Natural killer cell (primary cell): ENCODE results near the gene TMEM117. TPM values are rescaled to one million over a fixed set of nuclear protein-coding genes. Genes with fewer than 3 reads are reported as not detected.

Experiments used
- ATAC-seq, 3 donors: fragments of 150-1000 bp in 2 of 3; fragments of 200-7000 bp in 1 of 3; cut with Tn5 transposase; 1 replicate in 1 of 3; 2 replicates in 2 of 3; pipeline ENCODE4 v1.10.0; 2021; ENCODE audit warnings: mild to moderate bottlenecking in 2 of 3, moderate library complexity in 2 of 3
- DNase-seq, 2 donors: peaks; one replicate each; pipeline versions ENCODE4 v3.0.0 to v3.0.0-alpha.2; 2013 to 2021; ENCODE audit warnings: mixed read lengths in 1 of 2
- H3K27ac ChIP-seq: one replicate; pipeline ENCODE4 v1.5.1; 2013; ENCODE audit warnings: mild to moderate bottlenecking, low read length
- H3K27me3 ChIP-seq: one replicate; pipeline ENCODE4 v1.6.1; 2013; ENCODE audit warnings: low read length; ENCODE audit not compliant: control insufficient read depth, insufficient read depth
- H3K36me3 ChIP-seq: one replicate; pipeline ENCODE4 v1.6.1; 2013; ENCODE audit warnings: low read length; ENCODE audit not compliant: control insufficient read depth, insufficient read depth
- H3K4me1 ChIP-seq: one replicate; pipeline ENCODE4 v1.6.1; 2013; ENCODE audit warnings: low read length; ENCODE audit not compliant: control insufficient read depth, insufficient read depth
- H3K4me3 ChIP-seq: one replicate; pipeline ENCODE4 v1.5.1; 2013; ENCODE audit warnings: low read length
- H3K9me3 ChIP-seq: one replicate; pipeline ENCODE4 v1.6.1; 2013; ENCODE audit warnings: low read length; ENCODE audit not compliant: control insufficient read depth, insufficient read depth
- H3K27ac Mint-ChIP-seq, 2 donors: one replicate each; pipeline ENCODE4 v1.8.0; 2022; ENCODE audit warnings: mild to moderate bottlenecking in 2 of 2, mixed read lengths in 2 of 2, moderate library complexity in 1 of 2
- H3K27me3 Mint-ChIP-seq, 2 donors: one replicate each; pipeline ENCODE4 v1.8.0; 2022; ENCODE audit warnings: low read depth in 2 of 2, mixed read lengths in 2 of 2
- H3K36me3 Mint-ChIP-seq: one replicate; pipeline ENCODE4 v1.8.0; 2022; ENCODE audit warnings: mixed read lengths
- H3K4me1 Mint-ChIP-seq, 2 donors: one replicate each; pipeline ENCODE4 v1.8.0; 2022; ENCODE audit warnings: mixed read lengths in 2 of 2
- H3K4me3 Mint-ChIP-seq: one replicate; pipeline ENCODE4 v1.8.0; 2022; ENCODE audit warnings: mild to moderate bottlenecking, moderate library complexity, mixed read lengths
- H3K9me3 Mint-ChIP-seq, 2 donors: one replicate each; pipeline ENCODE4 v1.8.0; 2022; ENCODE audit warnings: mixed read lengths in 2 of 2
- WGBS: methylation state at CpG from one replicate; pipeline ENCODE4 v1.1.7; 2013; ENCODE audit warnings: missing lambda C conversion rate; ENCODE audit not compliant: insufficient coverage; 5-methylcytosine and 5-hydroxymethylcytosine counted together
- intact Hi-C: fragments of 100-400 bp; cut with micrococcal nuclease; formaldehyde crosslinking; loops from one replicate; pipeline ENCODE4 v1.14.2; 2022
- total RNA-seq, 4 donors: library from RNA; stranded (reverse); fragments of 120-200 nt in 1 of 4; gene quantifications; one replicate each; pipeline versions ENCODE4 v1.2.3 to v1.2.4, GENCODE V29; 2013 to 2022
- TF ChIP-seq, protein P1 (sequence below): fragments of 200-600 bp; IDR thresholded peaks from one replicate; pipeline ENCODE4 v1.8.0; 2022; ENCODE audit warnings: antibody characterized with exemption

Gene TMEM117
- total RNA-seq, 3 donors from 2014 or later (not counting 1 experiment from before 2014, with no cell fraction given) = 7.1 to 8.1 (median 7.9) TPM

DNA sequence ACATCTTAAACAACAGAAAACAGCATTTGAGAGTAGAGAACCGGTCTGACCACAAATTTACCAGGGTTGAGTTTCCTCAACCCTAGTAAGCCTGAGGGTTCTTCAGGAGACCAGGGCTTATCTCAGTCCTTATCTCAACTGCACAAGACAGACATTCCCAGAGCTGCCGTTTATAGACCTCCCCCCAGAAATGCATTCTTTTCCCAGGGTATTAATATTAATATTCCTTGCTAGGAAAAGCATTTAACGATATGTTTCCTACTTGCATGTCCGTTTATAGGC, 12.3 kb downstream of the TMEM117 start:
- ATAC-seq = no peak

DNA sequence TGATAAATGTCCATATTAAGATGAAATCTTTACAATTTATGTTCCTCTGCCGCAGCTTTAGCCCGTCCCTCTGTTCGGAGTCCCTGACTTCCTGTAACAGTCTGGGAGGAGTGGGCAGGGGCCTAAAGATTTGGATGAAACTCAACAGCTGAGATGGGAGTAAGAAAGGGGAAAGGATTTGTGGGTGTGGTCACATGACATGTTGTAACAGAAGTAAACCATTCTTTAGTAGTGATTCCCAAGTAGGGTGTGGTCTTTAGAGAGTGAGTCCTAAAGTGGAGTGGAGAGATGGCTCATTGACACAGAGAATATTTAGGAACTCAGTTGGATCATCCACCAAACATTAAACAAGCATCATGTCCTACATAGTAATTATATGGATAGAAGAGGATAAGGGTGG, 12.9 kb downstream of the TMEM117 start:
- ATAC-seq = no peak

More for the DNA sequence above, 12.3 kb downstream of the TMEM117 start:
- Mint-ChIP-seq H3K27me3 (no peaks in the 10 kb centered on the region), H3K36me3 (peaks cover 19% of the 10 kb centered on the region), H3K27ac (no peak overlapping the region), H3K9me3 (peaks cover 5 to 7% of the 10 kb centered on the region in 2 donors), H3K4me3 (no peak overlapping the region), H3K4me1 (no peaks in the 10 kb centered on the region)
- H3K27ac ChIP-seq = no peak overlapping the region
- H3K4me3 ChIP-seq = no peak overlapping the region
- TF ChIP-seq, protein P1, sequence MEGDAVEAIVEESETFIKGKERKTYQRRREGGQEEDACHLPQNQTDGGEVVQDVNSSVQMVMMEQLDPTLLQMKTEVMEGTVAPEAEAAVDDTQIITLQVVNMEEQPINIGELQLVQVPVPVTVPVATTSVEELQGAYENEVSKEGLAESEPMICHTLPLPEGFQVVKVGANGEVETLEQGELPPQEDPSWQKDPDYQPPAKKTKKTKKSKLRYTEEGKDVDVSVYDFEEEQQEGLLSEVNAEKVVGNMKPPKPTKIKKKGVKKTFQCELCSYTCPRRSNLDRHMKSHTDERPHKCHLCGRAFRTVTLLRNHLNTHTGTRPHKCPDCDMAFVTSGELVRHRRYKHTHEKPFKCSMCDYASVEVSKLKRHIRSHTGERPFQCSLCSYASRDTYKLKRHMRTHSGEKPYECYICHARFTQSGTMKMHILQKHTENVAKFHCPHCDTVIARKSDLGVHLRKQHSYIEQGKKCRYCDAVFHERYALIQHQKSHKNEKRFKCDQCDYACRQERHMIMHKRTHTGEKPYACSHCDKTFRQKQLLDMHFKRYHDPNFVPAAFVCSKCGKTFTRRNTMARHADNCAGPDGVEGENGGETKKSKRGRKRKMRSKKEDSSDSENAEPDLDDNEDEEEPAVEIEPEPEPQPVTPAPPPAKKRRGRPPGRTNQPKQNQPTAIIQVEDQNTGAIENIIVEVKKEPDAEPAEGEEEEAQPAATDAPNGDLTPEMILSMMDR = no peak
- no peaks in the 10 kb centered on the region for H3K4me1 ChIP-seq
- peaks cover 4% of the 10 kb centered on the region for H3K9me3 ChIP-seq
- intact Hi-C loops = no loop called here
- no peak for DNase-seq
- 93% methylated on average over 4 of the region's 4 CpGs for WGBS
- peaks cover 3% of the 10 kb centered on the region for H3K36me3 ChIP-seq
- H3K27me3 ChIP-seq = no peaks in the 10 kb centered on the region

DNA sequence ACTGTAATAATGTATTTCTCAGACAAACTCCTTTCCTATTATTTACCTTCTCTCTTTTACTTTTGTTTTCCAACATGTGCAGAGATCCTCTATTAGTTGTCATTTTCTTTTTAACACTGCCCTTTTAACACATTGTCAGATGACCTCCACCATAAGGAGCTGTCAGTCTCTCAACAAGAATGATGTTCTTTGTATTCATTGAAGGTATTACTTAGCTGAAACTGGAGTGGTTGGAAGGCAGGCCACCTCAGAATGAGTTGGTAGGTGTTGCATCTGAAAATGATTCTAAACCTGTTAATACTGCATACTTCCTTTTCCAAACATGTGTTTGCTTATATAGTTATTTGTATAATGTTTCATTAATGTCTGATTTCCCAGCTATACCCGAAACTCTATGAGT, 16.9 kb downstream of the TMEM117 start:
- Histone ChIP-seq H3K36me3 (no peaks in the 10 kb centered on the region), H3K4me1 (no peaks in the 10 kb centered on the region), H3K9me3 (no peaks in the 10 kb centered on the region), H3K27ac (no peak overlapping the region), H3K4me3 (no peak overlapping the region), H3K27me3 (no peaks in the 10 kb centered on the region)
- Mint-ChIP-seq H3K36me3 (peaks cover 2% of the 10 kb centered on the region), H3K4me3 (no peak overlapping the region), H3K27me3 (no peaks in the 10 kb centered on the region), H3K9me3 (peaks cover 1 to 2% of the 10 kb centered on the region in 2 donors), H3K4me1 (no peaks in the 10 kb centered on the region), H3K27ac (no peak overlapping the region)
- no peak for DNase-seq
- TF ChIP-seq, protein P1 = no peak
- no peak for ATAC-seq
- intact Hi-C loops = no loop called here
- no CpG with 5 or more reads among the region's 1 CpG for WGBS

More for the DNA sequence above, 12.9 kb downstream of the TMEM117 start:
- 96% methylated on average over 3 of the region's 3 CpGs for WGBS
- no peak overlapping the region for H3K27ac Mint-ChIP-seq
- intact Hi-C loops = no loop called here
- no peak overlapping the region for H3K4me3 Mint-ChIP-seq
- Histone ChIP-seq H3K4me1 (no peaks in the 10 kb centered on the region), H3K27ac (no peak overlapping the region), H3K4me3 (no peak overlapping the region), H3K36me3 (peaks cover 3% of the 10 kb centered on the region), H3K9me3 (peaks cover 4% of the 10 kb centered on the region), H3K27me3 (no peaks in the 10 kb centered on the region)
- peaks cover 19% of the 10 kb centered on the region for H3K36me3 Mint-ChIP-seq
- no peaks in the 10 kb centered on the region for H3K4me1 Mint-ChIP-seq
- TF ChIP-seq, protein P1 = no peak
- no peaks in the 10 kb centered on the region for H3K27me3 Mint-ChIP-seq
- peaks cover 5 to 7% of the 10 kb centered on the region in 2 donors for H3K9me3 Mint-ChIP-seq
- no peak for DNase-seq

DNA sequence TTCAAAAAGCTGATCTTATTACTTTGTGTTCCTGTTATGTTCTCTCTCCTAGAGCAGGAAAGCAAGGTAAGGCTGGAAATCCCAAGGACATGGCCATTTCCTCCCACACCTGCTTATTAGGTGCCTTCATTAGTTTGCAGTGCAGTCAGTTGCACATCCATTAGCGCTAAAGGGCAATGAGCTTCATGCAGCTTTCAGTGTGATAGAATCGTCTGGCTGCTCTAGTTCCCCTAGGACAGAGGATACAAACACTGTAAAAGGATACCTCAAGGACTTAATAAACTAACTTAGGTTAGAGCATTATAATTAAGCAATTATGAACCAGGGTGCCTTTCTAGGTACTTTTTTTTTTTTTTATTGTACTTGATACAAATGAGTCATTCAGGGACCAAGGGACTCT, 21.1 kb downstream of the TMEM117 start:
- no peak for DNase-seq
- Mint-ChIP-seq H3K27me3 (peaks cover 0 to 2% of the 10 kb centered on the region in 2 donors), H3K4me1 (no peaks in the 10 kb centered on the region), H3K4me3 (no peak overlapping the region), H3K9me3 (no peaks in the 10 kb centered on the region), H3K27ac (no peak overlapping the region), H3K36me3 (no peaks in the 10 kb centered on the region)
- Histone ChIP-seq H3K27me3 (no peaks in the 10 kb centered on the region), H3K36me3 (no peaks in the 10 kb centered on the region), H3K4me1 (no peaks in the 10 kb centered on the region), H3K4me3 (no peak overlapping the region), H3K9me3 (no peaks in the 10 kb centered on the region), H3K27ac (no peak overlapping the region)
- TF ChIP-seq, protein P1 = no peak
- 98% methylated on average over 2 of the region's 2 CpGs for WGBS
- intact Hi-C loops = no loop called here
- no peak for ATAC-seq
